Measurements from ENCODE around the gene SLC27A4.

SLC27A4 gene

DNA sequence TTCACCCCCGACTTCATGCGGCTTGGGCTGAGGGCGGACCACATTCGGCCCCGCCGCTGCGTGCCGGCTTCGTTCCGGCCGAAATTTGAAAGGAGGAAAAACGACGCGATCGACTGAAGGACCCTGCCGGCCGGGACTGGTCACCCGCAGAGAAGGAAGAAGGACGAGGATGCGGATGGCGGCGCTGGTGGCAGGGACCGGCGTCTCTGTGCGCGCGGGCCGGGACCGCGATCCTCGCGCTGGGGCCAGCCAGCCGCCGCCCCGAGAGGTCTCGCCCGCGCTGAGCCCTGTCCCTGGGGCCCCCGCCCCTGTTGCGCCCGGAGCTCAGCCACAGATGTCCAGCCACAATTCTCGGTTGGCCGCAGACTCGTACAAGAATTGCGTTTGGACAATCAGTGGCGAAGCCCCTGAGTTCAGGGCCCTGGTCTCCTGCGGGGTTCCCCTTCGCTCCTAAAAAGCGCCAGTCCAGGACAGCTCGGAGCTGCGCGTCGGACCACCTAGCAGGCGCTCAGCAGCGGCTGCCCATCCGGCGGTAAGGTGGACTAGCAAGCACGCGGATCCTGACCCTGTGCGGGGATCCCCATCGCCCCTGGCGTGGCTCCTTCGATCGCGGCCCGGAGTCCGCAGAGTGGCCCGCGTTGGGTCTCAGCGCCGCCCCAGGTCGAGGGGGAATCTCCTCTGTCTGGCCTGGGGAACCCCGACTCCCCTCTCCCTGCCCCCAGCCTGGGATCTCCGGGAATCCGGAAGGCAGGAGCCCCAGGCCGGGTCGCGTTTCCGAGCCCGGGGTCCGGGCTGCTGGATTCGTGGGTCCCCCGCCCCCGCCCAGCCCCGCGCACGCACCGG, 52.2 kb downstream of the SLC27A4 start:
- DNase-seq, result no peak

DNA sequence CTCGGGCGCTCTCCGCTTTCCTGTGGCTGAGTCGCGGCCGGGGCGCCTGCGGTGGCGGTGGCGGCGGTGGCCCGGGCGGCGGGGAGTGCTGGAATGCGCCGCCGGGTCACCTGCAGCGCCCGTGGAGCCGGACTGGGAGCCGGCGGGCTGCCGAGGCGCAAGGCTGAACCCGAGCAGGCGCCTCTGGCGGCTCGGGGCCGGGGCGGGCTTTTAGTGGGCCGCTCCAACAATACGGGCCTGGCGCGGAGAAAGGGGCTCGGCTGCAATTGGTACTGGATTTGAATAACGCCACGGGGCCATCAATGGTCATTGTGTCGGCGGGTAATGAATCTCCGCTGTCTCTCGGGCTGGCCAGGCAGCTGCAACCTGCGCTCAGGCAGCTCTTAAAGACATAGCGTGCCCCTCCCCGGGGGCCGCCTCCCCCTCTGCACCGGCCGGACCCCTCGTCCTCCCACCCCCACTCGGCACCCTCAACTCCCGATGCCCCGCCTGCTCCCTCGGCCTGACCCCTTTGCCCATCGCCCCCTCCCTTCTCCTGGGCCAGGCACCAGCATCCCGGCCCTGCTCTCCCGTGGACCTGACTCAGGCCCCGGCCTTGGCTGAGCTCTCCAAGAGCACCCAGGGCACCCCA, 52.9 kb downstream of the SLC27A4 start:
- no peak for DNase-seq

DNA sequence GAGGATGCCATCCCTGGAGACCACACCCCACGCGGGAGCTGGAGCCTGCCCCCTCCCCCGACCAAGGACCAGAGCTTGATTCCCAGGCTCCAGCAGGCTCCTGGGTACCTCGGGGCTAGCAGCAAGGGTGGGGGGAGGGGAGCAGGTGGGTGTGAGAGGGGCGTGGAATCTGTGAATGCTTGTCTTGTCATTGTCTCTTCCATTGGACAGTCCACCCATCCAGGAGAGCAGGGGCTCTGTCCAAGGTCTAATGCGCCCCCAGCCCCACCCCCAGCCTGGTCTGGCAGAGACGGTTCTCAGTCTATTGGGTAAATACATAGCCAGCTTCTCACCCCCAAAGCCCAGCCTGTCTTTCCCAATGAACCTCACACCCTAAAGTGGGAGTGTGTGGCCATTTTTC, 53.6 kb downstream of the SLC27A4 start:
- DNase-seq, result no peak

DNA sequence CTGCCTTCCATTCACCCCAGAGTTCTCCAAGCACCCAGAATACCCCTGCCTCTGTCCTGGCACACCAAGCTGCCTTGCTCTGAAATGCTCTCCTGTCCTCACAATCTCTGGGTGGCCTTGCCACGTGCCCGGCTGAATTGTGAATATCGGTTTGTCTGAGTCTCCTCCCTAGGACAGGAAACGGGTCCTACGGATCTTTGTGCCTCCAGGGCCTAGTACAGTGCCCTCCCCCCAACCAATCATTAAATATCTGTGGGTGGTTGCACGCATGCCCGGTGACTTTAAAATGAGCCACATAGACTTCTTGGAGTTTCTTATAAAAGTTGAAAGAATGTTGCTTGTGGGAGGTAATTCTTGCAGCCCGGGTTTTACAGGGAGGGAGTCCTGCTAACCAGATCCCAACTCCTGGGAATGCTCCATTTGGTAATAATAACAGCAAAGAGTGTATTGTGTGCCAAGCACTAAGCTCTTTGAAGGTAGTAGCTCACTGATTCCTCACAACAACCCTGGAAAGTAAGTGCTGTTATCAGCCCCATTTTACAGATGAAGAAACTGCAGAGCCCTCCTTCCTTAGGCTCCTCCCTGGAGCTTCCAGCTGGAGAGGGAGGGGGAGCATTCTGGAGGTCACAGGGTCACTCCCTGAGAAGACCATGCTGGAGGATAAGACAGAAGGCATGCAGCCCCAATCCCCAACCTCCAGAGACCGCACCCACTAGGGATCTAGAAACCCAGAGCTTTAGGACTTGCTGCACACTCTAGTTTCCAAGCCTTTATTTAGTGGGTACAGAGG, 54.2 kb downstream of the SLC27A4 start:
- DNase-seq, result no peak

DNA sequence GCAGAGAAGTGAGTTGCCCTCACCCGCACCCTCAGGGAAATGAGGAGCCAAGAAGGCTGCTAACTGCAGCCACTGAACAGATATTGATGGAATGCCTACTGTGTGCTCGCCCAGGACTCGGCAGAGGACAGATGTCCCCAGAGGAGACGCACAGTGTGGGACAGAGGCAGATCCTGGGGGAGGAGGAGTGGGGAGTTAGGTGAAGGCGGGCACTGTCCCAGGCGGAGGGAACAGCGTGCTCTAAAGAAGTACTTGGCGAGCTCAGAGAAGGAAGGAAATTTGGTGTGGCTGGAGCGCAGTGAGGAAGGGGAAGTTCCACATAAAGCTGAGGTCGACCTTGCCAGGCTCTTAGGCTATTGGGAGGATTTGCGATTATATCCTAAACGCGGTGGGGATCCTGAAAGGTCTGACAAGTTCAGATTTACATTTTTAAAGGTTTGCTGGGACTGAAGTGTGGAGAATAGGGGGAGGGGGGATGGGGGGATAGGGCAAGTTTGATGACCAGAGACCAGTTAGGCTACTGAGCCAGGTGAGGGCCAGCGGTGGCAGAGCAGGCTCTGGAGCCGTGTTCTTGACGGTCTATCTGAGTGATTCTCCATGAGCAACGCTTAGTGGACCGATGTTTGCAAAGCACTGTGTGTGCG, 56.8 kb downstream of the SLC27A4 start:
- DNase-seq, result no peak

DNA sequence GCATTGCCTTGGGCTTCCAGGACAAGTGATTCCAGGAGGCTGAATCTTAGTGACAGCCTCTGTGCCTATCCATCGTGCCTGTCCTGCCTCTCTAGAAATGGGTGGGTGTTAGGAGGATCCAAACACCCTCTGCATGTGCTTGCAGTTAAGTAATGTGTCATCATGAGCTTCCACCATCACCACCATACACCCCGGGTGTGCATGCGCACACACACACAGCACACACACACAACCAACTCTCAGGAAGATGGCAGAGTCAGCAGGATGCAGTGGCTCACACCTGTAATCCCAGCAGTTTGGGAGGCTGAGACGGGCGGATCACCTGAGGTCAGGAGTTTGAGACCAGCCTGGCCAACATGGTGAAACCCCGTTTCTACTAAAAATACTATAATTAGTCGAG, 57.5 kb downstream of the SLC27A4 start:
- DNase-seq, result no peak

DNA sequence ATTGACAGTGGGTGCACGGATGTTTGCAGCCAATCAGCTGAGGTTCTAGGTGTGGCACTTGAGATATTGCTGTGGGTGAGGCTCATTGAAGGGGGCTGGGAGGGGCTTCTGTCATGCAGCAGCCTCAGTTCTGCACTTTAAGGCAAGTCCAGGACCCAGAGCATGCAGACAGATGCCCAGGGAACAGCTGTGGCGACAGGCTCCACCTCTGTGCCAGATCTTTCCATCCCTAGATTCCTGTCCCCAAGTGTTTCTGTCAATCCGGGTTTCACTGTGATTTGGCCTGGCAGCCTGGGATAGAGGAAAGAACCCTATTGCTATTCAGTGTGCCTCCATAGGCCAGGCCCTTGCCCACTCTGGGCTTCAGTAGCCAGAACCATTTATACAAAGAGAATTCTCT, 59.5 kb downstream of the SLC27A4 start:
- DNase-seq, result no peak

DNA sequence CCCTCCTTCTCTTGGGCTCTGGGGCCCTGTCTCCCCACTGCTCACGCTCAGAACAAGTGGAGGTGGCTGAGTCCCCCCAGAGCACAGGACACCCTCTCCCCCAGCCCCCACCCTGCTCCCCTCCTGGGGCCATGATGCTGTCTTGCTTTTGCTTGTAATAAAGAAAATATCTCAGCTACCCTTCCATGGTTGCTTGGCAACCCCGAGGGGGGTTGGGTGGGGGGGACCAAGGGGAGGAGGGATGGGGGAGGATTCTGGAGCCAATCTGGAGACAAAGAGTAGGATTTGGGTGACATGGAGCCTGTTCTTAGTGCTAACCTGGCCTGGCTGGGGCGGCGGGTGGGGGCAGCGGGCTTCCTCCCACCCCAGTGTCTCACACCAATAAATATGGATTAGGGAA, 64.2 kb downstream of the SLC27A4 start:
- no peak for DNase-seq

DNA sequence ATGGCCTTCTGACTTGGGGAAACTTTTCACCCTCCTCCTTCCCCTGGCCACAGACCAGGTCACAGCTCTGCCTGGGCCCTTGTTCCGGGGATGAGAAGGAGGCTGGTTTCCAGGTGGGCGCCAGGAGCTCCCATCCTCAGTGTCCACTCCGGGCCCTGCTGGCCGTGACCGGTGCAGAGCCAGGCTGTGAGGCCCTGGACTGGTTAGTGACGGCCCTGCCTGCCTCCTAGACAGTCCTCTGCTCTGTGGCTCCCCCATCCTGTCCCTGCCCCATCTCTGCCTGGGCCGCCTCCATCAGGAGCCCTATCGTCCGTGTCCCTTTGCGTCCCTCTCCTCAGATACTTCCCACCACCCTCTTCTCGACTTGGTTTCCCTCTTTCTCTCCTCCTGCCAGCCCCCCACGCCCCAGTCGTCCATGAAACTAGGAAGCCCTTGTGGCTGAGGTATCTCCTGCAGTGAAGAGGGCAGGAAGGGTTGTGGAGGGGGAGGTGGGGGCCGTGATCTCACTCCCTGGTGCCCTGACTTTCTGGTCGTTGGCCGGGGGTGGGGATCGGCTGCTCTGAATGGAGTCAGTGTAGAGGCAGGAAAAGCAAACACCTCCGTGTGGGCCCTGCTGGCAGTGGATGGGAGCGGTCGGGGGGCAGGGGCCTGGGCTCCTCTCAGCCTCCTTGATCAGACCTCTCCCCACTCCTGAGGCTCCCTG, 64.9 kb downstream of the SLC27A4 start:
- DNase-seq, result peak; percentile 62

DNA sequence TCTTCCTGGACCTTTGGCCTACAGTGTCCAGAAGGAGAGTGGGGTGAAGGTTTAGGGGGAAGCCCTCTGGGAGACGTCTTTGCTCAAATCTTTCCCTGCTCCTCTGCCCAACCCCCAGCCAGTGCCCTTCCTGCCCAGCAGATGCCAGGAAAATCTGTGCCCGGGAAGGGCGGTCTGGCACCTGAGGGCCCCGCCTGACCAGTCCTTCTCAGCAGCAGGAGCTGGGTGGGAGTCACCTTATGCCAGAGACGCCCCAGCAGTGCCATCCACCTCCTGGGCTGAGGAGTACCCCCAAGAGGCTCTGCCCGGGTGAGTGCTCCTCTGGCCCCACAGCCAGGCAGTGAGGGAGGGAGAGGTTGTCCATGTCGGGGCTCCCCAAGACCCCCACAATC, 65.4 kb downstream of the SLC27A4 start:
- DNase-seq, result no peak

DNA sequence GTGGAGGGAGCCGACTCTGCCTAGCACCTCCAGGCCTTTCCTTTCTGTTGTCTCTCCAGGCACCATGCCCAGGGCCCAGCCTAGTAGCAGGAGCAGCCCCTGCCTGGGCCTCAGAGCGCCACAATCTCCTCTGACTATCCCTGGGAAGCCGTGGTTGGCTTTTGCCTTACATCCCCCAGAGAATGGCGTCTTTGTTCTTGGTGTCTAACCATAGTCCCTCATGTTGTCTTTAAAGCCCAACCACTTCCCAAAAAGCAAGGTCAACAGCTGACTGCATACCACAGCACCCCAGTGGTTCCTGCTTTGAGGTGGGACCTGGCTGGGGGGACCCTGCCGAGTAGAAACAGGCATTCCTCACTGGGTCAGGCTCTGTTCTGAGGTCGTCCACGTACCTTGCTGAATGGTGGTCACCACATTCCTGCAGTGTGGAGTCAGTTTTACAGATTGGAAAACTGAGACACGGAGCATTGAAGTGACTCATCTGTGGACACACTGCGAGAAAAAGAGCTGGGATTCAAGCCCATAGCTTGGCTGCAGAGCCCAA, 66.6 kb downstream of the SLC27A4 start:
- DNase-seq, result no peak

DNA sequence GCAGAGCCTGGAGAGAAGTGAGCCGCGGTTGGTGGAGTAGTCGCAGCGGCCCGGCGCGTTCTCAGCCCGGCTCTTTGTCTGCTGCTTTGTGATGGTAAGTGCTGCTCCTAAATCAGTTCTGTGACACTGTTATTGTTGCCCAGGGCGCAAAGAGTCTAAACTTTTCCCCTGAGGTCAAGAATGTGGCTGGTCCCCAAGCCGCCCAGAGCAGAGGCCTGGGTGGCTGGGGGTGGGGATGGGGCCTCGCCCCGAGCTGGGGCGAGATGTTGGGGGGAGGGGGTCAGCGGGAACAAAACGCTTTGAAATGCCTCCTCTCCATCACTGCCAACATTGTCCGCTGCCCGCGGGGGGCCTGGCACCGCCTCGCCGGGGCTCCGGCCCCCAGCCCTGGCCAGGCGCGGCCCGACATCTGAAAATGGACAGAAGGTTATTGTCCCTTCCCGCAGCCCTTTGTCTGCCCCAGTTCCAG, 68.7 kb downstream of the SLC27A4 start:
- no peak for DNase-seq

DNA sequence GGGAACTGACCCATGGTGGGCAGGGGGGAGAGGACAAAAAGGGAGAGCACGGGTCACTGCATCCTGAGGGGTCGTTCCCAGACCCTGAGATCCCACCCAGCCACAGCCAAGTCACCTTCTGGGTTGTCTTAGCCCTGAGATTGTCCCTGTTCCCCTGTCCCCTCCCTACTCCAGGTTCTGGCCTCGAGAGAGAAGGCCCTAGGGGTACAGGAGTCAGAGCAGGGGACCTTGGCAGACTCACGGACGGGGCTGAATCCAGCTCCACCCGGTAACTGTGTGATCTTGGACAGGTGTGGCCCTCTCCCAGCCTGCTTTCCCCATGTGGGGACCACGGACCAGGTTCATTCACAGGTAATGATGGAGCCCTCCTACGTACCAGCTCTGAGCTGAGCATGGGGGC, 69.1 kb downstream of the SLC27A4 start:
- no peak for DNase-seq

DNA sequence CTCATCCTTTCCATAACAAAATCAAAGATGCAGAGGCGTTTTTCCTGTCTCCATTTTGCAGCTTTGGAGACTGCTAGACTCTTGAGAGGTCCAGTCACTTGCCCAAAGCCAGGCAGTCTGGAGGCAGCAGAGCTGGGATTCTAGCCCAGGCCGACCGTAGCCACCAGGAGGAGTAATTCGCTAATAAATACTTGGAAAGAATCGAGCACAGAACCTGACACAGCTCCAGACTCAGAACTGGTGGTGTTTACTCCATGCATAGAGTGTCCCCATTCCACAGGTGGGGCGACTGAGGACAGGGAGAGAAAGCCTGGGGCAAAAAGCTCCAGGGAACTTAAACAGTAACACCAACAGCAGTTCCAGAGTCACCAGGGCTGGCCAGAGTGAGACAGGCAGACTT, 69.7 kb downstream of the SLC27A4 start:
- DNase-seq, result no peak

All from right forelimb (tissue), 1 donor.